ENCODE results near the gene UBA1.

Gene UBA1

DNA sequence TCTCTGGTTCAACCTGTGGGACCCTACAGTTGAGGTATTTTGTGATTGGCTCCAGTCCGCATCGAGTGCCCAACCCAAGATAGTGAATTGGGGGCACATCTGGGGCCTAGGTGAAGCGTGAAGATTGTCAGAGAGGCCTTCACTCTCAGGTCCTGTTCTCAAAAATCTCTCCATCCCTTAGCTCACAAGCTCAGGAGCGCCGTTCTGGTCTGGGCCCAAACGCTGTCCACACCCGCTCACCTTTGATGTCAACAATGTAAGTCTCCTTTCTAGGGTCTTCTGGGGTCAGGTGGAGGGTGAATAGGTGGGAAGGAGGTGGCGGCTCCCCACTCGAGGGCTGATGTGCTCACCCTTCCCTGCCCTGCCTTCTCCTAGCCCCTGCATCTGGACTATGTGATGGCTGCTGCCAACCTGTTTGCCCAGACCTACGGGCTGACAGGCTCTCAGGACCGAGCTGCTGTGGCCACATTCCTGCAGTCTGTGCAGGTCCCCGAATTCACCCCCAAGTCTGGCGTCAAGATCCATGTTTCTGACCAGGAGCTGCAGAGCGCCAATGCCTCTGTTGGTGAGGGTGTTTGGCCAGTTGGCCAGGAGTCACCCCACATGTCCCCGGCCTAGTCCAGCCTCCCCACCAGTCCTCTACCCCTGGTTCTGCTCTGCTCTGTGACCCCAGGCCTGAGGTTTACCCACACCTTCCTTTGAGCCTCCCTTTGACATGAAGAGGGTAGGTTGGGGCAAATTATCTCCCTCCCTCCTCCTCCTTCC, 17.2 kb downstream of the UBA1 start:
- Histone ChIP-seq H3K27me3 (replicated peaks; ENCODE audit: insufficient read depth, low read length) (no peaks in the 10 kb centered on the region), H3K9ac (ENCODE audit: low read length) (no peak overlapping the region)
- no peak for TF ChIP-seq CTCF (IDR thresholded peaks at IDR 0.05; ENCODE audit: low read length)
- no peak for TF ChIP-seq EZH2phosphoT487 (IDR thresholded peaks at IDR 0.05; ENCODE audit: low read length)
- TF ChIP-seq EZH2 (optimal IDR thresholded peaks at IDR 0.05; ENCODE audit: low read depth, low read length), result no peak

DNA sequence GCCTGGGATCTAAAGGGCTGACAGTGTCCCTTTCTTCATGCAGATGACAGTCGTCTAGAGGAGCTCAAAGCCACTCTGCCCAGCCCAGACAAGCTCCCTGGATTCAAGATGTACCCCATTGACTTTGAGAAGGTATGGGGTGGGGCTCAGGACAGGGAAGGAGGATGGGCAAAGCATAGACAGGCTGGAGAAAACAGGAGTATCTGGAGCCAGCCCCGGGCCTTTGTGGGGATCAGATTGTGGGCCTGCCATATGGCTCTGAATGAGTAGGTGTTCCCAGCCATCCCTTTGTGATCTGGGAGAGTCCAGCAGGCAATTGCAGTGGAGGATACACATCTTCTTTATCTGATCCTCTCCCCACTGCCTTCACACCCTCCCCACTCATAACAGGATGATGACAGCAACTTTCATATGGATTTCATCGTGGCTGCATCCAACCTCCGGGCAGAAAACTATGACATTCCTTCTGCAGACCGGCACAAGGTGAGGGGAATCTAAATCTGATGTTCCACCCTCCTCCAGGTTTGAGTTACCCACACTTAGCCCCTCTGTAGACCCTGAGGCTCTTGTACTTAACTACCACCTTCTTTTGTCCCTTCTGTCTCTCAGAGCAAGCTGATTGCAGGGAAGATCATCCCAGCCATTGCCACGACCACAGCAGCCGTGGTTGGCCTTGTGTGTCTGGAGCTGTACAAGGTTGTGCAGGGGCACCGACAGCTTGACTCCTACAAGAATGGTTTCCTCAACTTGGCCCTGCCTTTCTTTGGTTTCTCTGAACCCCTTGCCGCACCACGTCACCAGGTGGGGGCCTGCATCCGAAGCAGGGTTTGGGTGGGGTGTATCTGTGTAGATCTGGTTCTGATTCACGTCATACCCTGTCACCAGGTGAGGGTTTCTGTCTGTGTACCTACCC, 19.0 kb downstream of the UBA1 start:
- no peak for DNase-seq
- H3K9me2 ChIP-seq (replicated peaks; ENCODE audit: insufficient read depth, low read length), result no peaks in the 10 kb centered on the region
- peaks cover 7% of the 10 kb centered on the region; the same call in 1 of the 2 replicates for H3K4me1 ChIP-seq (ENCODE audit: low read length)
- H4K20me1 ChIP-seq (ENCODE audit: insufficient read depth, low read length), result no peaks in the 10 kb centered on the region
- peaks cover 8% of the 10 kb centered on the region; the same call in 1 of the 2 replicates for H3F3A ChIP-seq (ENCODE audit: insufficient read depth, low read length)
- H2AFZ ChIP-seq (ENCODE audit: low read length), result no peak overlapping the region
- no peak overlapping the region for H3K4me2 ChIP-seq (ENCODE audit: low read depth, low read length)
- H3K9me3 ChIP-seq (replicated peaks; ENCODE audit: insufficient read depth, low read length), result no peaks in the 10 kb centered on the region
- H3K4me3 ChIP-seq (ENCODE audit: low read length), result no peak overlapping the region
- no peaks in the 10 kb centered on the region for H3K36me3 ChIP-seq (replicated peaks; ENCODE audit: insufficient read depth, low read length)
- H3K27ac ChIP-seq (ENCODE audit: low read length), result no peak overlapping the region
- H3K79me2 ChIP-seq (ENCODE audit: low read length), result no peaks in the 10 kb centered on the region
- TF ChIP-seq EZH2 (optimal IDR thresholded peaks at IDR 0.05; ENCODE audit: low read depth, low read length) (no peak), EZH2phosphoT487 (IDR thresholded peaks at IDR 0.05; ENCODE audit: low read length) (no peak), CTCF (IDR thresholded peaks at IDR 0.05; ENCODE audit: low read length) (no peak)
- H3K27me3 ChIP-seq (replicated peaks; ENCODE audit: insufficient read depth, low read length), result no peaks in the 10 kb centered on the region
- no peak overlapping the region for H3K9ac ChIP-seq (ENCODE audit: low read length)

More for the DNA sequence above, 17.2 kb downstream of the UBA1 start:
- Histone ChIP-seq H3K9me3 (replicated peaks; ENCODE audit: insufficient read depth, low read length) (no peaks in the 10 kb centered on the region), H3K79me2 (ENCODE audit: low read length) (no peaks in the 10 kb centered on the region), H3K36me3 (replicated peaks; ENCODE audit: insufficient read depth, low read length) (no peaks in the 10 kb centered on the region), H3K9me2 (replicated peaks; ENCODE audit: insufficient read depth, low read length) (no peaks in the 10 kb centered on the region), H4K20me1 (ENCODE audit: insufficient read depth, low read length) (no peaks in the 10 kb centered on the region), H3K4me2 (ENCODE audit: low read depth, low read length) (no peak overlapping the region), H3K4me1 (ENCODE audit: low read length) (no peaks in the 10 kb centered on the region), H3F3A (ENCODE audit: insufficient read depth, low read length) (no peaks in the 10 kb centered on the region), H3K27ac (ENCODE audit: low read length) (no peak overlapping the region), H3K4me3 (ENCODE audit: low read length) (no peak overlapping the region), H2AFZ (ENCODE audit: low read length) (no peak overlapping the region)
- DNase-seq, result no peak

- Histone ChIP-seq H3K9ac (ENCODE audit: low read length) (no peak overlapping the region), H3K9me3 (replicated peaks; ENCODE audit: insufficient read depth, low read length) (no peaks in the 10 kb centered on the region), H3F3A (ENCODE audit: insufficient read depth, low read length) (peaks cover 8% of the 10 kb centered on the region; the same call in 1 of the 2 replicates), H4K20me1 (ENCODE audit: insufficient read depth, low read length) (no peaks in the 10 kb centered on the region), H3K36me3 (replicated peaks; ENCODE audit: insufficient read depth, low read length) (no peaks in the 10 kb centered on the region), H3K4me3 (ENCODE audit: low read length) (no peak overlapping the region), H3K9me2 (replicated peaks; ENCODE audit: insufficient read depth, low read length) (no peaks in the 10 kb centered on the region), H3K27me3 (replicated peaks; ENCODE audit: insufficient read depth, low read length) (no peaks in the 10 kb centered on the region), H3K79me2 (ENCODE audit: low read length) (peaks cover 11% of the 10 kb centered on the region), H3K4me2 (ENCODE audit: low read depth, low read length) (no peak overlapping the region), H3K4me1 (ENCODE audit: low read length) (peaks cover 7% of the 10 kb centered on the region; the same call in 1 of the 2 replicates), H2AFZ (ENCODE audit: low read length) (no peak overlapping the region), H3K27ac (ENCODE audit: low read length) (no peak overlapping the region)
- no peak for DNase-seq
- TF ChIP-seq EZH2 (optimal IDR thresholded peaks at IDR 0.05; ENCODE audit: low read depth, low read length), result no peak
Observed at GRCh38 chrX:47214435-47215077, 20.9 kb downstream of the UBA1 start.

Measured in MM.1S (cell line).